Measurements from ENCODE around the gene FEM1B. TPM values are rescaled to one million over a fixed set of nuclear protein-coding genes. Genes with fewer than 3 reads are reported as not detected.

Gene FEM1B
- total RNA-seq, 1 experiment from 2014 or later, result 41.0 TPM

- Mint-ChIP-seq H3K27me3 (ENCODE audit: insufficient read depth, unreplicated experiment) (peaks cover 7% of the 10 kb centered on the region), H3K4me3 (ENCODE audit: unreplicated experiment) (no peak overlapping the region), H3K36me3 (ENCODE audit: insufficient read depth, unreplicated experiment) (no peaks in the 10 kb centered on the region), H3K27ac (ENCODE audit: unreplicated experiment) (no peak overlapping the region), H3K4me1 (ENCODE audit: low read depth, unreplicated experiment) (no peaks in the 10 kb centered on the region), H3K9me3 (ENCODE audit: unreplicated experiment) (no peaks in the 10 kb centered on the region)
- POLR2A ChIA-PET, result no interaction called here
- BruUV-seq (replicated peaks), result no TSS peak
- Histone ChIP-seq H3K4me1 (no peaks in the 10 kb centered on the region), H3K27me3 (replicated peaks; ENCODE audit: control insufficient read depth, insufficient read depth, low read length) (no peaks in the 10 kb centered on the region), H3K36me3 (ENCODE audit: control insufficient read depth, insufficient read depth, low read length) (no peaks in the 10 kb centered on the region), H3K9me3 (no peaks in the 10 kb centered on the region), H3K4me3 (ENCODE audit: low read depth, low read length) (no peak overlapping the region)
- TF ChIP-seq CTCF (IDR thresholded peaks at IDR 0.05; ENCODE audit: insufficient read depth in 1 of 2, low read depth in 1 of 2, low read length in 1 of 2, severe bottlenecking in 1 of 2, unreplicated experiment in 1 of 2), result no peak
- peak in 1 of 2 experiments; percentile 16 for DNase-seq
- intact Hi-C loops (cut with micrococcal nuclease; ENCODE audit: unreplicated experiment), result no loop called here
- CTCF ChIA-PET, result no interaction called here
Observed at GRCh38 chr15:68318008-68318835, 40.7 kb downstream of the FEM1B start.

GRCh38 chr15:68318931-68319909 lies 41.7 kb downstream of the FEM1B start:
- POLR2A ChIA-PET, result interaction anchor here (0.7 kb wide), 1 partner anchor 176 kb away, joined by 4 read pairs; no protein-coding TSS in a partner anchor
- H3K4me3 Mint-ChIP-seq (ENCODE audit: unreplicated experiment), result no peak overlapping the region
- no peaks in the 10 kb centered on the region for H3K4me1 Mint-ChIP-seq (ENCODE audit: low read depth, unreplicated experiment)
- H3K27me3 Mint-ChIP-seq (ENCODE audit: insufficient read depth, unreplicated experiment), result peaks cover 7% of the 10 kb centered on the region
- no peak for TF ChIP-seq CTCF (IDR thresholded peaks at IDR 0.05; ENCODE audit: insufficient read depth in 1 of 2, low read depth in 1 of 2, low read length in 1 of 2, severe bottlenecking in 1 of 2, unreplicated experiment in 1 of 2)
- BruUV-seq (replicated peaks), result no TSS peak
- no peak overlapping the region for H3K27ac Mint-ChIP-seq (ENCODE audit: unreplicated experiment)
- no peaks in the 10 kb centered on the region for H3K4me1 ChIP-seq
- no peaks in the 10 kb centered on the region for H3K27me3 ChIP-seq (replicated peaks; ENCODE audit: control insufficient read depth, insufficient read depth, low read length)
- DNase-seq, result peak in 1 of 2 experiments; percentile 11
- no peaks in the 10 kb centered on the region for H3K9me3 Mint-ChIP-seq (ENCODE audit: unreplicated experiment)
- H3K36me3 Mint-ChIP-seq (ENCODE audit: insufficient read depth, unreplicated experiment), result no peaks in the 10 kb centered on the region
- CTCF ChIA-PET, result interaction anchor here (0.5 to 1.5 kb wide), 2 partner anchors 21 to 66 kb away, joined by 4 read pairs; no protein-coding TSS in a partner anchor
- intact Hi-C loops (cut with micrococcal nuclease; ENCODE audit: unreplicated experiment), result no loop called here
- no peak overlapping the region for H3K4me3 ChIP-seq (ENCODE audit: low read depth, low read length)
- H3K36me3 ChIP-seq (ENCODE audit: control insufficient read depth, insufficient read depth, low read length), result no peaks in the 10 kb centered on the region
- no peaks in the 10 kb centered on the region for H3K9me3 ChIP-seq

GRCh38 chr15:68319997-68320396 lies 42.5 kb downstream of the FEM1B start:
- H3K36me3 ChIP-seq (ENCODE audit: control insufficient read depth, insufficient read depth, low read length), result no peaks in the 10 kb centered on the region
- H3K27me3 Mint-ChIP-seq (ENCODE audit: insufficient read depth, unreplicated experiment), result peaks cover 12% of the 10 kb centered on the region
- intact Hi-C loops (cut with micrococcal nuclease; ENCODE audit: unreplicated experiment), result no loop called here
- H3K4me1 Mint-ChIP-seq (ENCODE audit: low read depth, unreplicated experiment), result no peaks in the 10 kb centered on the region
- POLR2A ChIA-PET, result interaction anchor here (0.7 kb wide), 1 partner anchor 175 kb away, joined by 4 read pairs; no protein-coding TSS in a partner anchor
- no peak overlapping the region for H3K27ac Mint-ChIP-seq (ENCODE audit: unreplicated experiment)
- CTCF ChIA-PET, result interaction anchor here (0.5 to 1.5 kb wide), 2 partner anchors 20 to 67 kb away, joined by 4 read pairs; no protein-coding TSS in a partner anchor
- no peak for TF ChIP-seq CTCF (IDR thresholded peaks at IDR 0.05; ENCODE audit: insufficient read depth in 1 of 2, low read depth in 1 of 2, low read length in 1 of 2, severe bottlenecking in 1 of 2, unreplicated experiment in 1 of 2)
- no peaks in the 10 kb centered on the region for H3K9me3 Mint-ChIP-seq (ENCODE audit: unreplicated experiment)
- no peaks in the 10 kb centered on the region for H3K9me3 ChIP-seq
- H3K27me3 ChIP-seq (replicated peaks; ENCODE audit: control insufficient read depth, insufficient read depth, low read length), result no peaks in the 10 kb centered on the region
- no TSS peak for BruUV-seq (replicated peaks)
- DNase-seq, result no peak
- no peak overlapping the region for H3K4me3 ChIP-seq (ENCODE audit: low read depth, low read length)
- no peaks in the 10 kb centered on the region for H3K4me1 ChIP-seq
- H3K36me3 Mint-ChIP-seq (ENCODE audit: insufficient read depth, unreplicated experiment), result no peaks in the 10 kb centered on the region
- H3K4me3 Mint-ChIP-seq (ENCODE audit: unreplicated experiment), result no peak overlapping the region

Data from Caco-2 (cell line).